ENCODE data around the gene UCK2. TPM values are rescaled to one million over a fixed set of nuclear protein-coding genes. Genes with fewer than 3 reads are reported as not detected.

Gene UCK2
- total and polyA plus RNA-seq, 9 of the 15 experiments (the other 6 are each of a cell fraction or from before 2014, with no cell fraction given): 71.6 to 145 (median 95.8) TPM

GRCh38 chr1:165836664-165837482 lies 9.5 kb downstream of the UCK2 start (continued):
- TF ChIP-seq, protein P1, sequence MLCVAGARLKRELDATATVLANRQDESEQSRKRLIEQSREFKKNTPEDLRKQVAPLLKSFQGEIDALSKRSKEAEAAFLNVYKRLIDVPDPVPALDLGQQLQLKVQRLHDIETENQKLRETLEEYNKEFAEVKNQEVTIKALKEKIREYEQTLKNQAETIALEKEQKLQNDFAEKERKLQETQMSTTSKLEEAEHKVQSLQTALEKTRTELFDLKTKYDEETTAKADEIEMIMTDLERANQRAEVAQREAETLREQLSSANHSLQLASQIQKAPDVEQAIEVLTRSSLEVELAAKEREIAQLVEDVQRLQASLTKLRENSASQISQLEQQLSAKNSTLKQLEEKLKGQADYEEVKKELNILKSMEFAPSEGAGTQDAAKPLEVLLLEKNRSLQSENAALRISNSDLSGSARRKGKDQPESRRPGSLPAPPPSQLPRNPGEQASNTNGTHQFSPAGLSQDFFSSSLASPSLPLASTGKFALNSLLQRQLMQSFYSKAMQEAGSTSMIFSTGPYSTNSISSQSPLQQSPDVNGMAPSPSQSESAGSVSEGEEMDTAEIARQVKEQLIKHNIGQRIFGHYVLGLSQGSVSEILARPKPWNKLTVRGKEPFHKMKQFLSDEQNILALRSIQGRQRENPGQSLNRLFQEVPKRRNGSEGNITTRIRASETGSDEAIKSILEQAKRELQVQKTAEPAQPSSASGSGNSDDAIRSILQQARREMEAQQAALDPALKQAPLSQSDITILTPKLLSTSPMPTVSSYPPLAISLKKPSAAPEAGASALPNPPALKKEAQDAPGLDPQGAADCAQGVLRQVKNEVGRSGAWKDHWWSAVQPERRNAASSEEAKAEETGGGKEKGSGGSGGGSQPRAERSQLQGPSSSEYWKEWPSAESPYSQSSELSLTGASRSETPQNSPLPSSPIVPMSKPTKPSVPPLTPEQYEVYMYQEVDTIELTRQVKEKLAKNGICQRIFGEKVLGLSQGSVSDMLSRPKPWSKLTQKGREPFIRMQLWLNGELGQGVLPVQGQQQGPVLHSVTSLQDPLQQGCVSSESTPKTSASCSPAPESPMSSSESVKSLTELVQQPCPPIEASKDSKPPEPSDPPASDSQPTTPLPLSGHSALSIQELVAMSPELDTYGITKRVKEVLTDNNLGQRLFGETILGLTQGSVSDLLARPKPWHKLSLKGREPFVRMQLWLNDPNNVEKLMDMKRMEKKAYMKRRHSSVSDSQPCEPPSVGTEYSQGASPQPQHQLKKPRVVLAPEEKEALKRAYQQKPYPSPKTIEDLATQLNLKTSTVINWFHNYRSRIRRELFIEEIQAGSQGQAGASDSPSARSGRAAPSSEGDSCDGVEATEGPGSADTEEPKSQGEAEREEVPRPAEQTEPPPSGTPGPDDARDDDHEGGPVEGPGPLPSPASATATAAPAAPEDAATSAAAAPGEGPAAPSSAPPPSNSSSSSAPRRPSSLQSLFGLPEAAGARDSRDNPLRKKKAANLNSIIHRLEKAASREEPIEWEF (CRISPR knock-in tag; IDR thresholded peaks at IDR 0.05): no peak
- TF ChIP-seq HNRNPLL (IDR thresholded peaks at IDR 0.05; ENCODE audit: low read depth, low read length, poor library complexity, severe bottlenecking) (no peak), SIN3A (IDR thresholded peaks at IDR 0.05; ENCODE audit: borderline replicate concordance in 2 of 2, control insufficient read depth in 1 of 2, low read depth in 2 of 2, low read length in 2 of 2) (no peak), XRCC3 (IDR thresholded peaks at IDR 0.05) (no peak), NR4A1 (CRISPR knock-in tag; IDR thresholded peaks at IDR 0.05) (no peak), NR4A1 (tag; IDR thresholded peaks at IDR 0.05) (0 out of 2 replicates have a peak, but pooled peaks have one; percentile 63), ARNT (IDR thresholded peaks at IDR 0.05) (0 out of 4 replicates have a peak, but pooled peaks of 1 of the 2 experiments have one; percentile 58), DACH1 (IDR thresholded peaks at IDR 0.05; ENCODE audit: partially characterized antibody) (no peak), CEBPG (CRISPR knock-in tag; IDR thresholded peaks at IDR 0.05) (no peak), CEBPG (tag; conservative IDR thresholded peaks at IDR 0.05 in 1 of 2, IDR thresholded peaks at IDR 0.05 in 1 of 2) (no peak), POLR3A (IDR thresholded peaks at IDR 0.05; ENCODE audit: borderline replicate concordance, extremely low read depth, insufficient read depth, insufficient read length) (no peak), ZNF224 (CRISPR knock-in tag; IDR thresholded peaks at IDR 0.05) (no peak), HDAC2 (IDR thresholded peaks at IDR 0.05) (peak; percentile 77; the same call in 1 of the 2 replicates)
- TF ChIP-seq, protein P2, sequence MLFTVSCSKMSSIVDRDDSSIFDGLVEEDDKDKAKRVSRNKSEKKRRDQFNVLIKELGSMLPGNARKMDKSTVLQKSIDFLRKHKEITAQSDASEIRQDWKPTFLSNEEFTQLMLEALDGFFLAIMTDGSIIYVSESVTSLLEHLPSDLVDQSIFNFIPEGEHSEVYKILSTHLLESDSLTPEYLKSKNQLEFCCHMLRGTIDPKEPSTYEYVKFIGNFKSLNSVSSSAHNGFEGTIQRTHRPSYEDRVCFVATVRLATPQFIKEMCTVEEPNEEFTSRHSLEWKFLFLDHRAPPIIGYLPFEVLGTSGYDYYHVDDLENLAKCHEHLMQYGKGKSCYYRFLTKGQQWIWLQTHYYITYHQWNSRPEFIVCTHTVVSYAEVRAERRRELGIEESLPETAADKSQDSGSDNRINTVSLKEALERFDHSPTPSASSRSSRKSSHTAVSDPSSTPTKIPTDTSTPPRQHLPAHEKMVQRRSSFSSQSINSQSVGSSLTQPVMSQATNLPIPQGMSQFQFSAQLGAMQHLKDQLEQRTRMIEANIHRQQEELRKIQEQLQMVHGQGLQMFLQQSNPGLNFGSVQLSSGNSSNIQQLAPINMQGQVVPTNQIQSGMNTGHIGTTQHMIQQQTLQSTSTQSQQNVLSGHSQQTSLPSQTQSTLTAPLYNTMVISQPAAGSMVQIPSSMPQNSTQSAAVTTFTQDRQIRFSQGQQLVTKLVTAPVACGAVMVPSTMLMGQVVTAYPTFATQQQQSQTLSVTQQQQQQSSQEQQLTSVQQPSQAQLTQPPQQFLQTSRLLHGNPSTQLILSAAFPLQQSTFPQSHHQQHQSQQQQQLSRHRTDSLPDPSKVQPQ (CRISPR knock-in tag; IDR thresholded peaks at IDR 0.05; ENCODE audit: borderline replicate concordance): no peak
- TF ChIP-seq, protein P3, sequence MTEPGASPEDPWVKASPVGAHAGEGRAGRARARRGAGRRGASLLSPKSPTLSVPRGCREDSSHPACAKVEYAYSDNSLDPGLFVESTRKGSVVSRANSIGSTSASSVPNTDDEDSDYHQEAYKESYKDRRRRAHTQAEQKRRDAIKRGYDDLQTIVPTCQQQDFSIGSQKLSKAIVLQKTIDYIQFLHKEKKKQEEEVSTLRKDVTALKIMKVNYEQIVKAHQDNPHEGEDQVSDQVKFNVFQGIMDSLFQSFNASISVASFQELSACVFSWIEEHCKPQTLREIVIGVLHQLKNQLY (CRISPR knock-in tag; conservative IDR thresholded peaks at IDR 0.05): no peak
- TF ChIP-seq, protein P4, sequence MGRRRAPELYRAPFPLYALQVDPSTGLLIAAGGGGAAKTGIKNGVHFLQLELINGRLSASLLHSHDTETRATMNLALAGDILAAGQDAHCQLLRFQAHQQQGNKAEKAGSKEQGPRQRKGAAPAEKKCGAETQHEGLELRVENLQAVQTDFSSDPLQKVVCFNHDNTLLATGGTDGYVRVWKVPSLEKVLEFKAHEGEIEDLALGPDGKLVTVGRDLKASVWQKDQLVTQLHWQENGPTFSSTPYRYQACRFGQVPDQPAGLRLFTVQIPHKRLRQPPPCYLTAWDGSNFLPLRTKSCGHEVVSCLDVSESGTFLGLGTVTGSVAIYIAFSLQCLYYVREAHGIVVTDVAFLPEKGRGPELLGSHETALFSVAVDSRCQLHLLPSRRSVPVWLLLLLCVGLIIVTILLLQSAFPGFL (CRISPR knock-in tag; IDR thresholded peaks at IDR 0.05): no peak

All from K562 (cell line).